Measurements from ENCODE around the gene PDSS2. TPM values are rescaled to one million over a fixed set of nuclear protein-coding genes. Genes with fewer than 3 reads are reported as not detected.

Gene PDSS2
- total and polyA plus RNA-seq, 4 donors, result 6.6 to 19.8 (median 15.6) TPM

- TF ChIP-seq, protein P1, sequence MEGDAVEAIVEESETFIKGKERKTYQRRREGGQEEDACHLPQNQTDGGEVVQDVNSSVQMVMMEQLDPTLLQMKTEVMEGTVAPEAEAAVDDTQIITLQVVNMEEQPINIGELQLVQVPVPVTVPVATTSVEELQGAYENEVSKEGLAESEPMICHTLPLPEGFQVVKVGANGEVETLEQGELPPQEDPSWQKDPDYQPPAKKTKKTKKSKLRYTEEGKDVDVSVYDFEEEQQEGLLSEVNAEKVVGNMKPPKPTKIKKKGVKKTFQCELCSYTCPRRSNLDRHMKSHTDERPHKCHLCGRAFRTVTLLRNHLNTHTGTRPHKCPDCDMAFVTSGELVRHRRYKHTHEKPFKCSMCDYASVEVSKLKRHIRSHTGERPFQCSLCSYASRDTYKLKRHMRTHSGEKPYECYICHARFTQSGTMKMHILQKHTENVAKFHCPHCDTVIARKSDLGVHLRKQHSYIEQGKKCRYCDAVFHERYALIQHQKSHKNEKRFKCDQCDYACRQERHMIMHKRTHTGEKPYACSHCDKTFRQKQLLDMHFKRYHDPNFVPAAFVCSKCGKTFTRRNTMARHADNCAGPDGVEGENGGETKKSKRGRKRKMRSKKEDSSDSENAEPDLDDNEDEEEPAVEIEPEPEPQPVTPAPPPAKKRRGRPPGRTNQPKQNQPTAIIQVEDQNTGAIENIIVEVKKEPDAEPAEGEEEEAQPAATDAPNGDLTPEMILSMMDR (IDR thresholded peaks at IDR 0.05; ENCODE audit: control extremely low read depth, extremely low read depth), result no peak
- no peak for DNase-seq
- no peak overlapping the region for H3K27ac ChIP-seq (ENCODE audit: low read depth in 1 of 2, low read length in 1 of 2)
- peaks cover 0 to 6% (median 0%) of the 10 kb centered on the region in 4 donors for H3K36me3 ChIP-seq (ENCODE audit: control insufficient read depth in 4 of 4, insufficient read depth in 4 of 4, low read length in 4 of 4)
- H3K4me1 ChIP-seq (ENCODE audit: control insufficient read depth in 5 of 5, insufficient read depth in 5 of 5, low read length in 5 of 5), result peaks cover 0 to 3% (median 0%) of the 10 kb centered on the region in 5 donors
- H3K9me3 ChIP-seq (ENCODE audit: control insufficient read depth in 4 of 4, insufficient read depth in 3 of 4, low read length in 3 of 4), result no peaks in the 10 kb centered on the region
- 66 to 80% methylated on average over 6 of the region's 6 CpGs for WGBS, 2 donors
- H3K9ac ChIP-seq (ENCODE audit: insufficient read depth in 1 of 2, low read length in 2 of 2), result no peak overlapping the region
- no peak overlapping the region for H3K4me3 ChIP-seq
- ATAC-seq (ENCODE audit: insufficient read depth, low FRiP score), result no peak
- H3K27me3 ChIP-seq (ENCODE audit: control insufficient read depth in 3 of 3, insufficient read depth in 3 of 3, low read length in 2 of 3), result no peaks in the 10 kb centered on the region
Measured at GRCh38 chr6:107187630-107188029, 271.7 kb downstream of the PDSS2 start.

- no peak for ATAC-seq (ENCODE audit: insufficient read depth, low FRiP score)
- Histone ChIP-seq H3K36me3 (ENCODE audit: control insufficient read depth in 4 of 4, insufficient read depth in 4 of 4, low read length in 4 of 4) (peaks cover 0 to 1% (median 0%) of the 10 kb centered on the region in 4 donors), H3K4me1 (ENCODE audit: control insufficient read depth in 5 of 5, insufficient read depth in 5 of 5, low read length in 5 of 5) (peaks cover 0 to 2% (median 0%) of the 10 kb centered on the region in 5 donors), H3K27ac (ENCODE audit: low read depth in 1 of 2, low read length in 1 of 2) (no peak overlapping the region), H3K9me3 (ENCODE audit: control insufficient read depth in 4 of 4, insufficient read depth in 3 of 4, low read length in 3 of 4) (no peaks in the 10 kb centered on the region), H3K27me3 (ENCODE audit: control insufficient read depth in 3 of 3, insufficient read depth in 3 of 3, low read length in 2 of 3) (no peaks in the 10 kb centered on the region), H3K4me3 (no peak overlapping the region), H3K9ac (ENCODE audit: insufficient read depth in 1 of 2, low read length in 2 of 2) (no peak overlapping the region)
- no peak for DNase-seq
- TF ChIP-seq, protein P1 (IDR thresholded peaks at IDR 0.05; ENCODE audit: control extremely low read depth, extremely low read depth), result no peak
- 93 to 96% methylated on average over 1 of the region's 1 CpG for WGBS, 2 donors
Measured at GRCh38 chr6:107186047-107186446, 273.3 kb downstream of the PDSS2 start.

DNA sequence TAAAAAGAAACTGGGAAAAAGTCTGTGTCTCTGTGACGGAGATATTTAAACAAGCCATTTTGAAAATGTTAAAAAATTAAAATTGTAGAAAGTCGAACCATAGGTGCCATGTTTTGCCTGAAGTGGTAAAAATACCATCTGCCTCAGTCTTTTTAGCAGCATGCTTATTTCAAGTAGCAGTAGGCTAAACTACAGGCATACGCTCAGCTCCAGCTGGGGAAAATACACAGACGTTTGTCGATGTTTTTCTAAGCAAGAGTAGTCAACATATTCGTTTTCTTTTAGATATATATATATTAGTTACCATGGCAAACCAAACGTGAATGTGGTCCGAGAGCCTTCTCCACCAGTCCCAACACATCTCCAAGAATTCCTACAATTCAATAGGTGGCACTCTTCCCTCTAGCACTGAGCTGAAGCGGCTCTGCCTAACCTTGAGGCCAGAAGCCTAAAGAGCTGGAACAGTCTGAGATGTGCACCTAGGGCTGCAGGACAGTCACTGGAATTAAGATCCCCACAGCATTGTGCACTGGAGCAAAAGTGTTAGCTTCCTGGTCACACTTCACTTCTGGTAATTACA, 273.9 kb downstream of the PDSS2 start:
- Histone ChIP-seq H3K27ac (ENCODE audit: low read depth in 1 of 2, low read length in 1 of 2) (no peak overlapping the region), H3K4me1 (ENCODE audit: control insufficient read depth in 5 of 5, insufficient read depth in 5 of 5, low read length in 5 of 5) (peaks cover 0 to 2% (median 0%) of the 10 kb centered on the region in 5 donors), H3K27me3 (ENCODE audit: control insufficient read depth in 3 of 3, insufficient read depth in 3 of 3, low read length in 2 of 3) (no peaks in the 10 kb centered on the region), H3K4me3 (no peak overlapping the region), H3K9me3 (ENCODE audit: control insufficient read depth in 4 of 4, insufficient read depth in 3 of 4, low read length in 3 of 4) (no peaks in the 10 kb centered on the region), H3K36me3 (ENCODE audit: control insufficient read depth in 4 of 4, insufficient read depth in 4 of 4, low read length in 4 of 4) (peaks cover 0 to 1% (median 0%) of the 10 kb centered on the region in 4 donors), H3K9ac (ENCODE audit: insufficient read depth in 1 of 2, low read length in 2 of 2) (no peak overlapping the region)
- 74 to 84% methylated on average over 9 of the region's 9 CpGs for WGBS, 2 donors
- ATAC-seq (ENCODE audit: insufficient read depth, low FRiP score) (peak; percentile 34), DNase-seq (peak in 2 of 3 donors; percentile 37 to 61)
- TF ChIP-seq, protein P1 (IDR thresholded peaks at IDR 0.05; ENCODE audit: control extremely low read depth, extremely low read depth), result no peak

DNA sequence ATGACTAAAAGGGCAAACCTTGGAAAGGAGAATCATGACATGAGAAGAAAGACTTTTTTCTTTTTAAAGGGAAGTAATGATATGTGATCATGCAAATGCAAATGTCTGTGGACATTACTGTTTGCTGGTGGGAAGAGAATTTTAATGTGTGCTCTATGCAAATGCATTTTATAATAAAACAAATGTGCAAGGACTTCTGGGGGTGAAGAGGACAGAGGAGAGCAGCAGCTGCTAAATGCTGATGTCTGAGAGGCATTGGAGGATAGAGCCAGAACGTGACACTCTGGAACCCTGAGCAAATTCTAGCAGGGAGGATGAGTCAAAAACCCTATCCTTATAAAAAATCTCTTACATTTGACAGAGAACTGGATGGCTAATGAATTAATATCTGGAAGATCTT, 274.9 kb downstream of the PDSS2 start:
- WGBS, 2 donors, result 89 to 95% methylated on average over 1 of the region's 1 CpG
- Histone ChIP-seq H3K27ac (ENCODE audit: low read depth in 1 of 2, low read length in 1 of 2) (no peak overlapping the region), H3K36me3 (ENCODE audit: control insufficient read depth in 4 of 4, insufficient read depth in 4 of 4, low read length in 4 of 4) (peaks cover 0 to 1% (median 0%) of the 10 kb centered on the region in 4 donors), H3K9ac (ENCODE audit: insufficient read depth in 1 of 2, low read length in 2 of 2) (no peak overlapping the region), H3K9me3 (ENCODE audit: control insufficient read depth in 4 of 4, insufficient read depth in 3 of 4, low read length in 3 of 4) (no peaks in the 10 kb centered on the region), H3K27me3 (ENCODE audit: control insufficient read depth in 3 of 3, insufficient read depth in 3 of 3, low read length in 2 of 3) (no peaks in the 10 kb centered on the region), H3K4me1 (ENCODE audit: control insufficient read depth in 5 of 5, insufficient read depth in 5 of 5, low read length in 5 of 5) (peaks cover 0 to 2% (median 0%) of the 10 kb centered on the region in 5 donors), H3K4me3 (no peak overlapping the region)
- ATAC-seq (ENCODE audit: insufficient read depth, low FRiP score) (no peak), DNase-seq (no peak)
- TF ChIP-seq, protein P1 (IDR thresholded peaks at IDR 0.05; ENCODE audit: control extremely low read depth, extremely low read depth), result no peak

Measured in lung (tissue), 12 donors.